ENCODE data around the gene MCRIP2. TPM values are rescaled to one million over a fixed set of nuclear protein-coding genes. Genes with fewer than 3 reads are reported as not detected.

The MCRIP2 gene
- total RNA-seq, 1 experiment from 2014 or later: 22.4 TPM

DNA sequence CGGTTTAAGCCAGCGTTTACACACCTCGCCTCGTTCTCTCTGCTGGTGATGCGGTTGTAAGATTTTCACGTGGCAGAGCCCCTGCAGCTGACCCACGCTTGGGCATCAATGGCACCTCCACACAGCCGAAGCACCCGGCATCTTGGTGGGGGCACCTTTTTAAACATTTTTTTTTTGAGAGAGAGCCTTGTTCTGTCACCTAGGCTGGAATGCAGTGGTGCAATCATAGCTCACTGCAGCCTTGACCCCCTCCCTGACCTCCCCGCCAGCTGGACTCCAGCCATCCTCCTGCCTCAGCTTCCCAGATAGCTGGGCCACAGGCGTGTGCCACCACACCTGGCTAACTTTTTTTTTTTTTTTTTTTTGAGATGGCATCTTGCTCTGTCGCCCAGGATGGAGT lies 12.4 kb downstream of the MCRIP2 start:
- TF ChIP-seq EZH2 (IDR thresholded peaks at IDR 0.05; ENCODE audit: borderline replicate concordance, low read depth, low read length, poor library complexity, severe bottlenecking): no peak
- TF ChIP-seq, protein P1, sequence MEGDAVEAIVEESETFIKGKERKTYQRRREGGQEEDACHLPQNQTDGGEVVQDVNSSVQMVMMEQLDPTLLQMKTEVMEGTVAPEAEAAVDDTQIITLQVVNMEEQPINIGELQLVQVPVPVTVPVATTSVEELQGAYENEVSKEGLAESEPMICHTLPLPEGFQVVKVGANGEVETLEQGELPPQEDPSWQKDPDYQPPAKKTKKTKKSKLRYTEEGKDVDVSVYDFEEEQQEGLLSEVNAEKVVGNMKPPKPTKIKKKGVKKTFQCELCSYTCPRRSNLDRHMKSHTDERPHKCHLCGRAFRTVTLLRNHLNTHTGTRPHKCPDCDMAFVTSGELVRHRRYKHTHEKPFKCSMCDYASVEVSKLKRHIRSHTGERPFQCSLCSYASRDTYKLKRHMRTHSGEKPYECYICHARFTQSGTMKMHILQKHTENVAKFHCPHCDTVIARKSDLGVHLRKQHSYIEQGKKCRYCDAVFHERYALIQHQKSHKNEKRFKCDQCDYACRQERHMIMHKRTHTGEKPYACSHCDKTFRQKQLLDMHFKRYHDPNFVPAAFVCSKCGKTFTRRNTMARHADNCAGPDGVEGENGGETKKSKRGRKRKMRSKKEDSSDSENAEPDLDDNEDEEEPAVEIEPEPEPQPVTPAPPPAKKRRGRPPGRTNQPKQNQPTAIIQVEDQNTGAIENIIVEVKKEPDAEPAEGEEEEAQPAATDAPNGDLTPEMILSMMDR (conservative IDR thresholded peaks at IDR 0.05; ENCODE audit: low read depth, low read length): no peak
- Histone ChIP-seq H3K9me3 (ENCODE audit: low read depth, low read length, poor library complexity, severe bottlenecking) (no peaks in the 10 kb centered on the region), H3K4me3 (ENCODE audit: low read depth, low read length, poor library complexity, severe bottlenecking) (no peak overlapping the region), H3K27me3 (replicated peaks; ENCODE audit: insufficient read depth, low read depth, low read length, poor library complexity) (no peaks in the 10 kb centered on the region), H3K27ac (ENCODE audit: low read depth, low read length, poor library complexity, severe bottlenecking) (no peak overlapping the region), H3K4me1 (ENCODE audit: insufficient read depth, low read length, poor library complexity, severe bottlenecking) (no peaks in the 10 kb centered on the region), H3K36me3 (ENCODE audit: insufficient read depth, low read length, poor library complexity, severe bottlenecking) (peaks cover 4% of the 10 kb centered on the region)
- DNase-seq (ENCODE audit: low spot score): no peak
- POLR2A ChIA-PET (ENCODE audit: low non-redundant PET): no interaction called here
- BruUV-seq (replicated peaks): no TSS peak
- intact Hi-C loops (cut with micrococcal nuclease; ENCODE audit: unreplicated experiment): no loop called here
- CTCF ChIA-PET: interaction anchor here (0.6 kb wide), 1 partner anchor 565 kb away, joined by 7 read pairs; no protein-coding TSS in a partner anchor

DNA sequence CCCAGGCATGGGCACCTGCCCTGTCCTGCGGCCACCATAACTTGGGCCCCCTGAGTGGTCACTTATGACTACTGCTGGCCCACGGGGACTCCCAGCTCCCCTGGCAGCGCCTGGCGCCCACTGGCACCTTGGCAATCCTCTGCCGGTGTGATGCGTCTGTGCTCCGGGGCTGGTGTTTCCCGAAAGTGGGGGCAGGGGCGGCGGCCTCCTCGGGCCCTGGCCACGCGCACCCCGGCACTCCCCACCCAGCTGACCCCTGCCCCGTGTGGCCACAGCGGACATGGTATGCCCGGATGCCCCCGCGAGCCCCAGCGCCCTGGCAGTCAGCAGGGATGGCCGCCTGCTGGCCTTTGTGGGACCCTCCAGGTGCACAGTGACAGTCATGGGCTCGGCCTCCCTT lies 15.9 kb downstream of the MCRIP2 start:
- Histone ChIP-seq H3K27ac (ENCODE audit: low read depth, low read length, poor library complexity, severe bottlenecking) (no peak overlapping the region), H3K27me3 (replicated peaks; ENCODE audit: insufficient read depth, low read depth, low read length, poor library complexity) (no peaks in the 10 kb centered on the region), H3K36me3 (ENCODE audit: insufficient read depth, low read length, poor library complexity, severe bottlenecking) (peaks cover 4% of the 10 kb centered on the region), H3K9me3 (ENCODE audit: low read depth, low read length, poor library complexity, severe bottlenecking) (no peaks in the 10 kb centered on the region), H3K4me1 (ENCODE audit: insufficient read depth, low read length, poor library complexity, severe bottlenecking) (peaks cover 6% of the 10 kb centered on the region), H3K4me3 (ENCODE audit: low read depth, low read length, poor library complexity, severe bottlenecking) (no peak overlapping the region)
- intact Hi-C loops (cut with micrococcal nuclease; ENCODE audit: unreplicated experiment): no loop called here
- POLR2A ChIA-PET (ENCODE audit: low non-redundant PET): no interaction called here
- TF ChIP-seq, protein P1 (conservative IDR thresholded peaks at IDR 0.05; ENCODE audit: low read depth, low read length): no peak
- TF ChIP-seq EZH2 (IDR thresholded peaks at IDR 0.05; ENCODE audit: borderline replicate concordance, low read depth, low read length, poor library complexity, severe bottlenecking): no peak
- BruUV-seq (replicated peaks): no TSS peak
- DNase-seq (ENCODE audit: low spot score): no peak
- CTCF ChIA-PET: no interaction called here

DNA sequence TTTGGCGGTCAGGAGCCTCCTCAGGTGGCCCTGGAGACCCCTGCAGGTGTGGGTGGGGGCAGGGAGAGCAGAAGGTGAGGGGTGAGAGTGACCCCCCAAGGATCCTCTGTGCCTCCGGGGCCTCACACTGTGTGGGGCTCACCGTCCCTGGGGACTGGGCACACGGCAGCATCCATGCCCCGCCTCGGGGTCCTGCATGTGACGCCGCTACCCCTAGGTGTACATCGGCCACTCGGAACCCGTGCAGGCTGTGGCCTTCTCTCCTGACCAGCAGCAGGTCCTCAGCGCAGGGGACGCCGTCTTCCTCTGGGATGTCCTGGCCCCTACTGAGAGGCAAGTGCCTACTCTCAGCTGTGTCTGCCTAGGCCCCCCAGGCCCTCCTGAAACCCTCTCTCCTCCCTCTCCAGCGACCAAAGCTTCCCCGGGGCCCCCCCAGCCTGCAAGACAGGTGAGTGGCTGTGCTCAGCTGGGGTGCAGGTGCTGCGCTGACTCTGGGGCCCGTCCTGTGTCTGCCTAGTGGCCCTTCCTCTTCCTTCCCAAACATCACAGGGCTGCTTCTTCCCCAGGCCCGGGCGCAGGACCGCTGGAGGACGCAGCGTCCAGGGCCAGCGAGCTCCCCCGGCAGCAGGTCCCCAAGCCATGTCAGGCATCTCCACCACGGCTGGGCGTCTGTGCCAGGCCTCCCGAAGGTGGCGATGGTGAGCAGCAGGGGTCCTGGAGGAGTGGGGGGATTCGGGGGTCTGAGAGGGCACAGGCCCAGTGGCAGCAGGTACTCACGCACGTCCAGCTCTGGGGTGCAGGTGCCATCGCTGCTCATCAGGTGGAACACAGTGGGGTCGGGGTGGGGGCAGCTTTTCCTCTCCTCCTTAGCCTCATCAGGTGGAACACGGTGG lies 17.3 kb downstream of the MCRIP2 start:
- H3K27ac ChIP-seq (ENCODE audit: low read depth, low read length, poor library complexity, severe bottlenecking): no peak overlapping the region
- no peak overlapping the region for H3K4me3 ChIP-seq (ENCODE audit: low read depth, low read length, poor library complexity, severe bottlenecking)
- CTCF ChIA-PET: interaction anchor here (0.6 kb wide), 1 partner anchor 22 kb away, joined by 10 read pairs; no protein-coding TSS in a partner anchor
- no peaks in the 10 kb centered on the region for H3K27me3 ChIP-seq (replicated peaks; ENCODE audit: insufficient read depth, low read depth, low read length, poor library complexity)
- peaks cover 6% of the 10 kb centered on the region for H3K4me1 ChIP-seq (ENCODE audit: insufficient read depth, low read length, poor library complexity, severe bottlenecking)
- H3K36me3 ChIP-seq (ENCODE audit: insufficient read depth, low read length, poor library complexity, severe bottlenecking): peaks cover 4% of the 10 kb centered on the region
- no TSS peak for BruUV-seq (replicated peaks)
- H3K9me3 ChIP-seq (ENCODE audit: low read depth, low read length, poor library complexity, severe bottlenecking): no peaks in the 10 kb centered on the region
- POLR2A ChIA-PET (ENCODE audit: low non-redundant PET): no interaction called here
- intact Hi-C loops (cut with micrococcal nuclease; ENCODE audit: unreplicated experiment): no loop called here
- no peak for TF ChIP-seq EZH2 (IDR thresholded peaks at IDR 0.05; ENCODE audit: borderline replicate concordance, low read depth, low read length, poor library complexity, severe bottlenecking)
- TF ChIP-seq, protein P1 (conservative IDR thresholded peaks at IDR 0.05; ENCODE audit: low read depth, low read length): 0 out of 2 replicates have a peak, but pooled peaks have one; percentile 13
- no peak for DNase-seq (ENCODE audit: low spot score)

All from A673 (cell line).